Astrocyte of the cerebellum (primary cell): ENCODE results near the gene HPSE2.
A peak's percentile ranks its signal among the peaks of the same experiment; 100 is the strongest.

Source experiments
- DNase-seq: peaks from one replicate; pipeline ENCODE4 v3.0.0-alpha.2; 2011; ENCODE audit warnings: low read depth
- H3K4me3 ChIP-seq: 2 replicates; pipeline ENCODE4 v1.5.1; 2011; ENCODE audit warnings: mild to moderate bottlenecking, low read depth, low read length, moderate library complexity
- in situ Hi-C: cut with HindIII; loops from 2 replicates; pipeline ENCODE4 v1.10.0; 2017; ENCODE audit warnings: low sequenced_read_pairs
- TF ChIP-seq, protein P1 (sequence below): IDR thresholded peaks from 2 replicates; pipeline ENCODE4 v1.5.1; 2012; ENCODE audit warnings: low read length, low read depth, moderate library complexity, mild to moderate bottlenecking; ENCODE audit errors: missing control alignments

The HPSE2 gene

GRCh38 chr10:99232360-99232999 is 3.2 kb downstream of the HPSE2 start:
- DNase-seq, result no peak
- H3K4me3 ChIP-seq, result no peak overlapping the region
- TF ChIP-seq, protein P1, sequence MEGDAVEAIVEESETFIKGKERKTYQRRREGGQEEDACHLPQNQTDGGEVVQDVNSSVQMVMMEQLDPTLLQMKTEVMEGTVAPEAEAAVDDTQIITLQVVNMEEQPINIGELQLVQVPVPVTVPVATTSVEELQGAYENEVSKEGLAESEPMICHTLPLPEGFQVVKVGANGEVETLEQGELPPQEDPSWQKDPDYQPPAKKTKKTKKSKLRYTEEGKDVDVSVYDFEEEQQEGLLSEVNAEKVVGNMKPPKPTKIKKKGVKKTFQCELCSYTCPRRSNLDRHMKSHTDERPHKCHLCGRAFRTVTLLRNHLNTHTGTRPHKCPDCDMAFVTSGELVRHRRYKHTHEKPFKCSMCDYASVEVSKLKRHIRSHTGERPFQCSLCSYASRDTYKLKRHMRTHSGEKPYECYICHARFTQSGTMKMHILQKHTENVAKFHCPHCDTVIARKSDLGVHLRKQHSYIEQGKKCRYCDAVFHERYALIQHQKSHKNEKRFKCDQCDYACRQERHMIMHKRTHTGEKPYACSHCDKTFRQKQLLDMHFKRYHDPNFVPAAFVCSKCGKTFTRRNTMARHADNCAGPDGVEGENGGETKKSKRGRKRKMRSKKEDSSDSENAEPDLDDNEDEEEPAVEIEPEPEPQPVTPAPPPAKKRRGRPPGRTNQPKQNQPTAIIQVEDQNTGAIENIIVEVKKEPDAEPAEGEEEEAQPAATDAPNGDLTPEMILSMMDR, result no peak
- in situ Hi-C loops, result loop anchor here (25.0 kb wide), 1 partner anchor 770 kb away; no protein-coding TSS in a partner anchor

- no peak for DNase-seq
- in situ Hi-C loops, result loop anchor here (25.0 kb wide), 1 partner anchor 762 kb away; no protein-coding TSS in a partner anchor
- TF ChIP-seq, protein P1, result no peak
- no peak overlapping the region for H3K4me3 ChIP-seq
These were observed 10.9 kb downstream of the HPSE2 start for GRCh38 chr10:99224766-99225165.

GRCh38 chr10:99207340-99207739 is 28.3 kb downstream of the HPSE2 start:
- H3K4me3 ChIP-seq, result no peak overlapping the region
- TF ChIP-seq, protein P1, result no peak
- in situ Hi-C loops, result no loop called here
- DNase-seq, result no peak

DNA sequence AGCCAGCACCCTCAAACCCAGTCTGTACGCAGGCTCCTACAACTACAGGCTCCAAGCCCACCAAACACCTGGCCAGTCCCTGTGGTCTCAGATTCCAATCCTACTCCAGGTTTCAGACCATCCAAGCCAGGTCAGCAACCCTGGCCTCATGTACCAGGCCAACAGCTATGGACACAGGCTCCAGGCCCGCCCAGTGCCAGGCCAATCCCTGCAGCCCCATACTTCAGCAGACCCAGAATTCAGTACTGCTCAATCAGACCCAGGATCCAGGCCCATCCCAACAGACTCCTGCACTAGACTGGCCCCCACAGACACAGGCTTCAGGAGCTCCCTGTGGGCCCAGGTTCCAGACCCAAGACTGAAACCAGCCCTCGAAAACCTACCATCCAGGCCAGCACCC is 32.3 kb downstream of the HPSE2 start:
- in situ Hi-C loops, result no loop called here
- H3K4me3 ChIP-seq, result no peak overlapping the region
- DNase-seq, result no peak
- TF ChIP-seq, protein P1, result no peak

- H3K4me3 ChIP-seq, result no peak overlapping the region
- in situ Hi-C loops, result no loop called here
- no peak for DNase-seq
- TF ChIP-seq, protein P1, result no peak
These were observed 62.7 kb downstream of the HPSE2 start for GRCh38 chr10:99172950-99173349.

DNA sequence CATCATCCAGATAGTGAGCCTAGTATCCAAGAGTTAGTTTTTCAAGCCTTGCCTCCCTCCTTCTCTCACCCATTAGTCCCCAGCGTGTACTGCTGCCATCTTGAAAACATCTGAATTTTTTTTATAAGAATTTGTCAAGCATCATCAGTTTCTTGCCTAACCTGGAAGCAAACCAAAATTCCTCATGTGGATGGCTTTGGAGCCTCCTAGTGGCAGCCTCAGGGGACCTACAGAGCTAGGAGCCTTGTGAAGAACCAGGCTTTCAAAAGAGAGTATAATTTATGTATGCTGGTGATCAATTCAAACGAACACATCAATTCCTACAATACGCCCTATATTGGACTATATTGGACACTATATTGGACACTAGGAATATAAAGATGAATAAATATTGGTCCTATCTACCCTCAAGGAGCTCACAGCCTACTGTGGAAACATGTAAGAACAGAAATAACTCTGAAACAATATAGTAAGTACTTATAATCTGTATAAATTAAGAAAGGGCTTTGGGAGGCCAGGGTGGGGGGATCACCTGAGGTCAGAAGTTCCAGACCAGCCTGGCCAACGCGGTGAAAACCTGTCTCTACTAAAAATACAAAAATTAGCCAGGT is 63.4 kb downstream of the HPSE2 start:
- TF ChIP-seq, protein P1, result peak; percentile 55
- peak; percentile 8 for DNase-seq
- in situ Hi-C loops, result no loop called here
- H3K4me3 ChIP-seq, result no peak overlapping the region
